Activated CD8-positive, alpha-beta memory T cell treated with anti-CD3 and anti-CD28 coated beads, Interleukin-2, amount 50 U/mL, for 48 hours (primary cell): Measurements from ENCODE around the gene THSD4.

Experiments used
- DNase-seq: peaks from one replicate; pipeline ENCODE4 v3.0.0-alpha.2; 2020

THSD4 gene

DNA sequence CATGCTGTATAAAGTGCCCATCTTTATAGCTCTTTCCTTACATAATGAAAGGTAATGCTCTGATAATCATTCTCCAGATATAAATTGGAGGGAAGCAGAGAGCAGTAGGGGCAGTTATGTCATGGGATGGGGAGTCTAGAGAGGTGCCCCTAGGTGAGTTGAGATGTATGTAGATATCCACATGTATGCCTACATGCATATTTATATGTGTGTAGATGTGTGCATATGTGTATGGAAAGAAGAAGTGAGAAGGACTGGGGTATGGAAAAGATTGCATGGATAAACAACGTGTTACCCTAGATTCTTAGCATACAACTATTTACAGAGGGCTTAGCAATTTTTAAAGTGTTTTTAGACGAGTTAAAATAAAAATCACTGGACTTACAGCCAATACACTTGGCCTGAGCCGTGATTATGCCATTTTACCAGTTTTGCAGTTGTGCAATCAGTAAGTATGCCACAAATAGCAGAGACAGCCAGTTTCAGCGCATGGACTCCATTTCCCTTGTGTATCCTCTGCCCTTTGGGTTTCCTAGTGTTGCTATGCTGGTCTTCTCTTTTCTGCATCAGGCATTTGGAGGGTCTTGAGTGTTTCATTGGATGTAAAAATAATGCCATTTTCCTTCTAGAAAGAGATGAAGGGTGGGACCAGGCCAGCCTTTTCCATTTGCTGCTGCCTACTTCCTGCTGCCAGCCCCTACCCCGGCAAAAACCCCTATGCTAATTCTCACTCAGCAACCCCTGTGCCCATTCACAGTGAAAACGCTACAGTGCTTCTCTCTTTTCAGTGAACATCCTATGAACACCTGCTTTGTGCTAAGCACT lies 495.7 kb downstream of the THSD4 start:
- no peak for DNase-seq

GRCh38 chr15:71611553-71612396 lies 496.5 kb downstream of the THSD4 start:
- no peak for DNase-seq

DNA sequence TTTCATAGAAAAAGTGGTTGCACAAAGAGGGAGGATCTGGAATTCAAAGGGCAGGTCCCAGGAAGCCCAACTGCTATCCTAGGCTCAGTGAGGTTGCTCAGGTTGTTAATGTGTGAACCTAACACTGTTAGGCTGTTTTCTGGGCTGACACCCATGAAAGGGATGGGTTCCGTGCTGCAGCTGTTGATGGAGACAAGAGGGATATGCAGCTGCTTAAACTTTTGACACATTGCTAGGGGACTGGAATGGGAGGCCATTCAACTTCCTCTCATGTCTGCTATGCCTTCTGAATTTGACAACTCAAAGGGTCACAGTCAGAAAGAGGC lies 497.1 kb downstream of the THSD4 start:
- DNase-seq = no peak

- DNase-seq = no peak
Measured at GRCh38 chr15:71612869-71613268, 497.6 kb downstream of the THSD4 start.

DNA sequence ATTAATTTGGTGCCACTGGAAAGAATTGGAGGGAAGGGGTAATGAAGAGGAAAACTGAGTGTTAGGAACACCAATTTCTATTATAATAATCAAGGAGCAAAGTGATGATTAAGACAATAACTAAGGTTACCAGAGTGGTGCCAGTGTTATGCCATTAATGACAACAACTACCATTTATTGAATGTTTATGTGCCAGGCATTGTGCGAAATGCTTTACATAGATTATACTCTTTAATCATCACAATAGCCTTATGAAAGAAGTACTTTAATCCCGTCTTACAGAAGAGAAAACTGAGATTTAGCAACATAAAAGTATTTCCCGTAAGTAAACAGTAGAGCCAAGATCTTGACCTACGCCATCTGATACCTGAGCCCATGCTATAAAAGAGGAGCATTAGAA lies 507.8 kb downstream of the THSD4 start:
- no peak for DNase-seq

- no peak for DNase-seq
Measured at GRCh38 chr15:71626596-71627088, 511.4 kb downstream of the THSD4 start.

DNA sequence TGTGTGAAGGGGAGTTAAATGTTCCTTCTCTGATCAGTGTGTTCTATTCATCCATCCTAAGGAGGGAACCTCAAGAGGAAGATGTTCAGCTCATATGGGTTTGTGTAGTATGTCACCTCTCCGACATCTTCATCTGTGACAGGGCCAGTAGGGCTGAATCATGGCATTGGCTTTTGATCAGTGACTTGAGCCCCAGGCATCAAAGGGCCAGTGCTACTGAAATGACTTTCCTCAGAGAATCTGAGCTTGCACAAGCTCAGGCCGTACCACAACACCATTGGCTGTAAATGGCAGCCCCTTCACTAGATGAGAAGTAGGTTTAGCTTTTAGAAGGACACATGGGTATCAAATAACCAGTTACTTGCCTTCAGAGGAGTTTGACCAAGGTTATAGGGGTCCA lies 511.9 kb downstream of the THSD4 start:
- DNase-seq = no peak

GRCh38 chr15:71627604-71628003 lies 512.3 kb downstream of the THSD4 start:
- no peak for DNase-seq

- DNase-seq = no peak
Measured at GRCh38 chr15:71628988-71629770, 513.9 kb downstream of the THSD4 start.

DNA sequence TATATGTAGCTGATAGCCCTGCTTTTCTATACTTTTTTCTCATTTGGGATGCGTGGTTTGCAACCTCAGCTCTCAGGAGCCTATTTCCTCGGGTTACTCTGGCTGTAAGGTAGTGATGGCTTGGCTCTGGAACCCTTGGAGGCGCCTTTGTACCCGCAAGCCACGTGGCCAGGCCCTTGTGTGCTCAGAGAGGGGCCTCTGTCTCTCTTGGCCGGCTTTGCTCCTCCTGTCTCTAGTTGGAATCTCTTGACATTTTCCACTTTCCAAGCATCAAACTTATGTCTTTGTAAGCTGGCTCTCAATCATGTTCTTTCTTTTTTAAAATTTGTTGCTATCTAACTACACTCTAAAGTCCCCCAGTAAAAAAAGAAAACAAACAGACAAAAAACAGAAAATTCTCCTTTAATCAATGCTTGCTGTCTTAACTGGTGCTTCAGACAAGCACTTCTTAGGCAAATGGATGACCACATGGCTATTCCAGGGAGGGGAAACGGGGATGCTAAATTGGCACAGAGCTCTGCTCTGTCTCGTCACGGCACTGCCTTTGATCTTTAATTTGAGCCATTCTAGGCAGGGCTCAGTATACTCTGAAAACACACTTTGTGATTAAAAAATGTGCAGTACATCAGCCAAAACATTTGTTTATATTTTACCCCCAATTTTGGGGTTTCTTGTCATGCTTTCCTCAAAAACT lies 514.7 kb downstream of the THSD4 start:
- DNase-seq = no peak

DNA sequence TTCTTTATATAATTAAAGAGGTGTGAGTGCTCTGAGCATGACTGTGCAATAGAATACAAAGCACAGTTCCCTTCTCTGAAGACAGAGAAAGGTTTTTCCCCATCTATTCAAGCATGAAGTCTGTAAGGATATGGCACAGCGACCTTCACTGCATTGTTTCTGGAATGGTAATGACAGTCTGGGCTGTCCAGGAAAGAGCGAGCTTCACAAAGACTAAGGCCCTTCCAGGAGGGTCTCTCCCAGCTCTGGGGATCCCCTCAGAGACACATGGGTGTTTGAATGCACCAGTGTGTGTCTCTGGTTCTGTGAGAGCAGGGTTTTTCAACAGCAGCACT lies 515.2 kb downstream of the THSD4 start:
- DNase-seq = no peak

- no peak for DNase-seq
Measured at GRCh38 chr15:71632576-71633195, 517.4 kb downstream of the THSD4 start.

GRCh38 chr15:71634820-71635560 lies 519.7 kb downstream of the THSD4 start:
- DNase-seq = no peak

GRCh38 chr15:71635735-71636134 lies 520.5 kb downstream of the THSD4 start:
- no peak for DNase-seq

GRCh38 chr15:71638876-71639275 lies 523.6 kb downstream of the THSD4 start:
- no peak for DNase-seq

DNA sequence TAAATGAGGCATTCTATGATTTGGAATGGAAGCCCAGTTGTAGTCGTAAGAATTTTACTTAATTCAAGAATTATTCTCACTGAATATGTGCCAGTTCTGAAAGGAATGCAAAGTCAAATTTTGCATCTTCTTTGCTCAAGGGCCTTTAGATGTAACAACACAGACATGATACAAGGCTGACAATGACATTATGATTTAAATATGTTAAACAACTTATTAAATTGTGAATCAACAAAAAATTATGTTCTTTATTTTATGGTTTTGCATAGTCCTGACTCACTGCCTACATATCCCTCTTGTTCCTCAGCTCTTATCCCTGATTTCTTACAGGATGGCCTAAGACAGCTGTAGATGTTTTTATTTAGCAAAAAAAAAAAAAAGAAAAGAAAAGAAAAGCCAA lies 524.2 kb downstream of the THSD4 start:
- DNase-seq = no peak

GRCh38 chr15:71643918-71644317 lies 528.6 kb downstream of the THSD4 start:
- DNase-seq = no peak

DNA sequence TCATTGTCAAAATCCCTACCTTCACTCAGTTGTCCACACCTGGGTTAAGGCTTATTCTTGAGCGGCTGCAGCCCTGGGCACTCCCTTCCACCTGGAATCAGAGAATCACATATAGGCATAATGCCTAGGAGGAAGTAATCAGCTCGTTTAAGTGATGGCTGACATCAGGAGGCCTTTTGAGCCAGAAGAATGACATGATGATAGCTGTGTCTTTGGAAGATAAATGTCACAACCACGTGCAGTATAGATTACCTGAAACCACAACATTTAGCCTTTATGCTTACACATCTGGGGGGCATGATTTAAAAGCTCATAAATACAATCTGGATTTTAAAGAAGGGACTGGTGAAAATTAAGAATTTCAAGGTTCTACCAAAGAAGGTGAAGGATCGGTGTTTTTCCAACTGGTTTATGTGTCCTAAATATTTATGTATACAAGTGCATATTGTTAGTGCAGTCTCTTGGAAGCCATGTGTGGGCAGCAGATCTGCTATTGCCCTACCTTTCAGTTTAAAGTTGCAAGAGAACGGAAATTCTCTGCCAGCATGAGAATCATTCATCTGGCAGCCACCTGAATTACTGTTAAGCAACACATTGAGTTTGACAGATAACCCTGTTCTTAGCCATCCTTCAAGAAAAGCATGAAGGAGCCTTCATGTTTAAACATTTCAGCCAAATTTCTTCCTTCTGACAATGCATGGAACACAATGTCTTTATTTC lies 531.7 kb downstream of the THSD4 start:
- DNase-seq = no peak

DNA sequence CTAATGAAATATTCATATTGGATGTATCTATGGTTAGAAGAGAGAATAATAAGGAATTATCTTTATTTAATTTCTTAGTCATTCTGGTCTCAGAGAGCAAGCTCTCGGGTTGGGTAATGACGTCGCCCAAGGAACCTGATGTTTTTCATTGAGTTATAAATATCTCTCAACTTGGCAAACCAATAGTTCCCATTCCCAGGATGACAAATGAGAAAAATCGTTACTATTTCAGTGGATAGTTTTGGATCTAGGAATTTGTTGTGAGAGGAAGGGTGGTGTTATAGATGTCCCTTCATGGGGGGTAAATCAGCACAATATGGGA lies 532.2 kb downstream of the THSD4 start:
- no peak for DNase-seq

- no peak for DNase-seq
Measured at GRCh38 chr15:71648095-71648494, 532.8 kb downstream of the THSD4 start.

DNA sequence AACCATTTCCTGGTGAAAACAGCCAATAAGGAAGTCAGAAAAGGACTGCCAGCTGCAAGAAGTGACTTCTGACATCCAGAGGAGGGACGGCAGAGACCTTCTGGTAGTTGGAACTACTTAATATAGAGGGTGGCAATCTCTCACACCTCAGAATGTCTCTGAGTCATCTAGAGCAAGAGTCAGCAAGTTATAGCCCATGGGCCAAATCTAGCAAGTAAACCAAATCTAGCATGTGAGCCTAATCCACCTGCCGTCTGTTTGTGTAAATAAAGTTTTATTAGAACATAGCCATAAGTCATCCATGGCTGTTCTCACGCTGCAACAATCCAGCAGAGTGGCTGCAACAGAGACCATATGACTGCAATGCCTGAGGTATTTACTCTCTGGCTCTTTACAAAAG lies 534.6 kb downstream of the THSD4 start:
- no peak for DNase-seq
